Measurements from ENCODE around the gene LRMDA.

GRCh38 chr10:75466886-75467285, 35.5 kb downstream of the LRMDA start:
- no peak for TF ChIP-seq CTCF (conservative IDR thresholded peaks at IDR 0.05; ENCODE audit: low read length)
- no peak for TF ChIP-seq EZH2phosphoT487 (IDR thresholded peaks at IDR 0.05; ENCODE audit: borderline replicate concordance)

Data from Loucy (cell line).